Neuronal stem cell (in vitro differentiated cells): ENCODE measurements around the gene ADCY2.

Experiments
- DNase-seq: peaks from one replicate; pipeline ENCODE4 v3.0.0-alpha.2; 2013; ENCODE audit warnings: low spot score
- H2AFZ ChIP-seq: one replicate; pipeline ENCODE4 v1.6.1; 2013; ENCODE audit warnings: mild to moderate bottlenecking, low read length, inconsistent platforms
- H2AK5ac ChIP-seq: 2 replicates; pipeline ENCODE4 v1.6.1; 2013; ENCODE audit warnings: low read depth, mild to moderate bottlenecking, inconsistent platforms, low read length, moderate library complexity, mixed read lengths
- H2BK120ac ChIP-seq: 2 replicates; pipeline ENCODE4 v1.6.1; 2013; ENCODE audit warnings: low read depth, mild to moderate bottlenecking, inconsistent platforms, low read length, moderate library complexity, mixed read lengths
- H2BK12ac ChIP-seq: one replicate; pipeline ENCODE4 v1.6.1; 2013; ENCODE audit warnings: low read length, inconsistent platforms
- H2BK15ac ChIP-seq: 2 replicates; pipeline ENCODE4 v1.6.1; 2013; ENCODE audit warnings: mild to moderate bottlenecking, low read length, inconsistent platforms, mixed read lengths
- H2BK5ac ChIP-seq: one replicate; pipeline ENCODE4 v1.6.1; 2013; ENCODE audit warnings: inconsistent platforms, mild to moderate bottlenecking, low read length, moderate library complexity
- H3K14ac ChIP-seq: one replicate; pipeline ENCODE4 v1.6.1; 2013; ENCODE audit warnings: low read length, inconsistent platforms
- H3K18ac ChIP-seq: 2 replicates; pipeline ENCODE4 v1.6.1; 2013; ENCODE audit warnings: low read length, inconsistent platforms
- H3K23ac ChIP-seq: 2 replicates; pipeline ENCODE4 v1.6.1; 2013; ENCODE audit warnings: low read depth, mild to moderate bottlenecking, mixed read lengths, low read length, inconsistent platforms; ENCODE audit not compliant: poor library complexity
- H3K27ac ChIP-seq: replicated peaks from 3 replicates; pipeline ENCODE4 v1.5.1; 2013; ENCODE audit warnings: low read length, inconsistent platforms
- H3K27me3 ChIP-seq, 3 experiments: 2 replicates each; pipeline ENCODE4 v1.6.1; 2013; ENCODE audit warnings: low read length in 3 of 3, mild to moderate bottlenecking in 2 of 3, inconsistent platforms in 1 of 3, low read depth in 1 of 3, mixed read lengths in 1 of 3, moderate library complexity in 1 of 3; ENCODE audit not compliant: control insufficient read depth in 3 of 3, insufficient read depth in 3 of 3
- H3K36me3 ChIP-seq, 2 donors: replicated peaks in 1 of 2; 2 replicates each; pipeline ENCODE4 v1.6.1; 2013; ENCODE audit warnings: low read length in 2 of 2; ENCODE audit not compliant: control insufficient read depth in 2 of 2, insufficient read depth in 2 of 2
- H3K4ac ChIP-seq: 2 replicates; pipeline ENCODE4 v1.6.1; 2013; ENCODE audit warnings: inconsistent platforms, mild to moderate bottlenecking, low read length, moderate library complexity
- H3K4me1 ChIP-seq, 2 donors: 1 replicate in 1 of 2; 2 replicates in 1 of 2; pipeline ENCODE4 v1.6.1; 2013; ENCODE audit warnings: low read length in 2 of 2, low read depth in 1 of 2; ENCODE audit not compliant: control insufficient read depth in 2 of 2, insufficient read depth in 1 of 2
- H3K4me2 ChIP-seq: one replicate; pipeline ENCODE4 v1.6.1; 2013; ENCODE audit warnings: mild to moderate bottlenecking, low read length, inconsistent platforms; ENCODE audit not compliant: insufficient read depth, poor library complexity, severe bottlenecking
- H3K4me3 ChIP-seq, 2 donors: 2 replicates each; pipeline ENCODE4 v1.5.1; 2013; ENCODE audit warnings: low read length in 2 of 2, mild to moderate bottlenecking in 2 of 2, inconsistent platforms in 1 of 2, moderate library complexity in 1 of 2
- H3K79me1 ChIP-seq: one replicate; pipeline ENCODE4 v1.6.1; 2013; ENCODE audit warnings: low read depth, mild to moderate bottlenecking, inconsistent platforms, low read length, moderate library complexity
- H3K9ac ChIP-seq: one replicate; pipeline ENCODE4 v1.6.1; 2013; ENCODE audit warnings: mild to moderate bottlenecking, low read depth, low read length, inconsistent platforms; ENCODE audit not compliant: poor library complexity
- H3K9me3 ChIP-seq, 2 donors: replicated peaks in 1 of 2; 2 replicates each; pipeline versions ENCODE3 to v1.6.1; 2013; ENCODE audit warnings: low read length in 2 of 2, mild to moderate bottlenecking in 2 of 2, inconsistent platforms in 1 of 2, low read depth in 1 of 2, mixed read lengths in 1 of 2, moderate library complexity in 1 of 2; ENCODE audit not compliant: control insufficient read depth in 2 of 2, insufficient read depth in 1 of 2
- H4K8ac ChIP-seq: one replicate; pipeline ENCODE4 v1.6.1; 2013; ENCODE audit warnings: low read depth, mild to moderate bottlenecking, inconsistent platforms, low read length, moderate library complexity
- H4K91ac ChIP-seq: one replicate; pipeline ENCODE4 v1.6.1; 2013; ENCODE audit warnings: low read length, low read depth, mild to moderate bottlenecking, inconsistent platforms; ENCODE audit not compliant: poor library complexity
- WGBS, 2 donors: extraction: QIAGEN DNeasy Blood & Tissue Kit; methylation state at CpG; one replicate each; pipeline ENCODE4 v1.1.7; 2013; ENCODE audit warnings: missing lambda C conversion rate in 2 of 2, mixed read lengths in 1 of 2; ENCODE audit not compliant: insufficient read length in 2 of 2, insufficient replicate concordance in 1 of 2; ENCODE audit errors: extremely low coverage in 2 of 2; 5-methylcytosine and 5-hydroxymethylcytosine counted together

The ADCY2 gene

DNA sequence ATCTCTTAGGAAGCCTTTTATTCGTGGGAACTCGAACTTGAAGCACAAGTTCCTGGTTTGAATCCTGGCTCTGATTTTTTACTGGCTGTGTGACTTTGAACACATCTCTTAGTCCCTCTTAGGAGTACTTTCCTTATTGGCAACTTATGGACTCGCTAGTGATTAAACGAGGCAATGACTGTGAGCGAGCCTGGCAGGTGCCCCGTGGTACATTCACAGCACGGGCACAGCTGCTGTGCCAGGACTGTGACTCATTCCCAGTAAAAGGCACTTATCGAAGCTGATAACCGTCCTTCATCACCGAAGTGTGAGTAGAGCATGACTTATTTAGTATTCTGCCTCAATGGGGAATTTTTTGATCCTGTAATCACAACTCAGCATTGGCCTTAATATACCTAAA lies 432.3 kb downstream of the ADCY2 start:
- Histone ChIP-seq H2BK5ac (no peak overlapping the region), H3K79me1 (peaks cover 2% of the 10 kb centered on the region)
- no CpG with 5 or more reads among the region's 10 CpGs for WGBS, 2 donors

DNA sequence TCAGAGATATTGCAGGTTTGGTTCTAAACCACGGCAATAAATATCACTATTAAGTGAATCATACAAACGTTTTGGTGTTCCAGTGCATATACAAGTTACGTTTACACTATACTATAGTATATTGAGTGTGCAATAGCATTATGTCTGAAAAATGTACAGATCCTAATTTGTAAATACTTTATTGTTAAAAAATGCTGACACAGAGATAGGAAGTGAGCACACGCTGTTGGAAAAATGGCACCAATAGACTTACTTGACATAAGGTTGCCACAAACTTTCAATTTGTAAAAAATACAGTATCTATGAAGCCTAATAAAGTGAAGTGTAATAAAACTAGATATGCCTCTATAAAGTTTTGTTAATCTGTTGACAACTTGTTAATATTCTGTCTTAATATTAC lies 439.0 kb downstream of the ADCY2 start:
- no peaks in the 10 kb centered on the region for H3K4me1 ChIP-seq
- no peaks in the 10 kb centered on the region for H3K9me3 ChIP-seq
- no peak overlapping the region for H2BK120ac ChIP-seq
- H3K4ac ChIP-seq = no peak overlapping the region
- no peak overlapping the region for H2BK5ac ChIP-seq
- H3K23ac ChIP-seq = no peak overlapping the region
- no peaks in the 10 kb centered on the region for H3K36me3 ChIP-seq
- H4K91ac ChIP-seq = no peak overlapping the region
- no peak overlapping the region for H4K8ac ChIP-seq
- no peak overlapping the region for H2BK15ac ChIP-seq
- no peak for DNase-seq
- no peak overlapping the region for H2AK5ac ChIP-seq
- no peak overlapping the region for H3K27ac ChIP-seq
- no CpG with 5 or more reads among the region's 4 CpGs for WGBS, 2 donors
- no peak overlapping the region for H3K4me2 ChIP-seq
- no peak overlapping the region for H3K14ac ChIP-seq
- H3K27me3 ChIP-seq = no peaks in the 10 kb centered on the region
- no peak overlapping the region for H2AFZ ChIP-seq
- no peaks in the 10 kb centered on the region for H3K79me1 ChIP-seq
- no peak overlapping the region for H3K4me3 ChIP-seq
- no peak overlapping the region for H2BK12ac ChIP-seq
- H3K18ac ChIP-seq = no peak overlapping the region
- H3K9ac ChIP-seq = no peak overlapping the region

More for the DNA sequence above, 432.3 kb downstream of the ADCY2 start:
- H3K9me3 ChIP-seq = no peaks in the 10 kb centered on the region
- no peak overlapping the region for H4K8ac ChIP-seq
- DNase-seq = no peak
- no peak overlapping the region for H3K4me2 ChIP-seq
- H3K27ac ChIP-seq = no peak overlapping the region
- peaks cover 0 to 2% of the 10 kb centered on the region in 2 donors for H3K4me1 ChIP-seq
- H3K4me3 ChIP-seq = no peak overlapping the region
- H3K9ac ChIP-seq = no peak overlapping the region
- no peak overlapping the region for H2BK15ac ChIP-seq
- H2BK120ac ChIP-seq = no peak overlapping the region
- H3K14ac ChIP-seq = no peak overlapping the region
- no peaks in the 10 kb centered on the region for H3K36me3 ChIP-seq
- no peaks in the 10 kb centered on the region for H3K27me3 ChIP-seq
- no peak overlapping the region for H3K4ac ChIP-seq
- H2AK5ac ChIP-seq = no peak overlapping the region
- no peak overlapping the region for H2BK12ac ChIP-seq
- no peak overlapping the region for H3K23ac ChIP-seq
- no peak overlapping the region for H4K91ac ChIP-seq
- H2AFZ ChIP-seq = no peak overlapping the region
- no peak overlapping the region for H3K18ac ChIP-seq

DNA sequence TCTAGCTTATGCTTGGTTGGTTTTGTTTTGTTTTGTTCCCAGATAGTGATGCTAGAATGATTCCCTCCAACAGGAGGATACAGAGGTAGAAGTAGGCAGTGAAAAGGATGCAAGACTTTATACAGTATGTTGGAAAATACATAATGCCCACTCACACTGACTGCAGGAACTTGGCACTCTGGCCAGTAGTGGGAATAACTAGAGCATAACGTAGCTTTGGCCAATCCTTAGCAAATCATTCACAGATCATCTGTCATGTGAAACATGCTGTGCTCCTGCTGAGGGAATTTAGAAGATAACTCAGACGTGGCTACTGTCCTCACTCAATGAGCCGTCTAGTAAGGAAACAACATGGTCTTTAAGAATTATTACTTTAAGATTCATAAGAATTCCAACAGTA lies 441.5 kb downstream of the ADCY2 start:
- no peaks in the 10 kb centered on the region for H3K79me1 ChIP-seq
- WGBS, 2 donors = no CpG with 5 or more reads among the region's 3 CpGs

DNA sequence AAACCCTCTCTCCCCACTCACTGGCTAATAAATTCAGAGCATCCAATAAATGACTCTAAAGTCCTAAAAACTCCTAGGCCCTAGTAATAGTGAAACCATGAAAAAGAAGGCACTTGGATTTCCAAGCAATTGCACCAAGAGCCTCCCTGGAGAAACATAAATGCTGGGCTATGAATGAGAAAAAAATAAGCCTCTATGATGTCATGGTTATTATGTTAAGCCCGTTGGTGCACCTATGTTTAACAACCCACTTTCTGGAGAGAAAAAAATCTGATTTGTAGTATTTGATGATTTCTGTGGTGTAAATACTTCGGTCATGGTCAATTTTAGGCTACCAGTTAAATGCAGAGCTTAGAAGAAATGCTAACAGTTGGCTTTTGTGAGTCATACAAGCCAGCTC lies 446.6 kb downstream of the ADCY2 start:
- Histone ChIP-seq H3K4me1 (peaks cover 0 to 3% of the 10 kb centered on the region in 2 donors), H3K36me3 (no peaks in the 10 kb centered on the region), H3K23ac (no peak overlapping the region), H3K9ac (no peak overlapping the region), H2BK12ac (no peak overlapping the region), H3K27ac (no peak overlapping the region), H4K8ac (no peak overlapping the region), H3K4me3 (no peak overlapping the region), H2BK15ac (no peak overlapping the region), H3K14ac (no peak overlapping the region), H2BK5ac (no peak overlapping the region), H2BK120ac (no peak overlapping the region), H3K27me3 (no peaks in the 10 kb centered on the region), H2AFZ (no peak overlapping the region), H2AK5ac (no peak overlapping the region), H4K91ac (no peak overlapping the region), H3K79me1 (no peaks in the 10 kb centered on the region), H3K4me2 (no peak overlapping the region), H3K18ac (no peak overlapping the region), H3K4ac (no peak overlapping the region), H3K9me3 (no peaks in the 10 kb centered on the region)
- no CpG with 5 or more reads among the region's 2 CpGs for WGBS, 2 donors
- DNase-seq = no peak

More for the DNA sequence above, 441.5 kb downstream of the ADCY2 start:
- H3K27me3 ChIP-seq = no peaks in the 10 kb centered on the region
- no peak overlapping the region for H4K91ac ChIP-seq
- H3K18ac ChIP-seq = no peak overlapping the region
- H2BK12ac ChIP-seq = no peak overlapping the region
- H4K8ac ChIP-seq = no peak overlapping the region
- no peaks in the 10 kb centered on the region for H3K4me1 ChIP-seq
- H3K4me2 ChIP-seq = no peak overlapping the region
- H2BK120ac ChIP-seq = no peak overlapping the region
- H2BK15ac ChIP-seq = no peak overlapping the region
- no peak overlapping the region for H3K4me3 ChIP-seq
- H3K27ac ChIP-seq = no peak overlapping the region
- H3K9me3 ChIP-seq = no peaks in the 10 kb centered on the region
- H3K14ac ChIP-seq = peak overlapping the region; percentile 41
- no peak overlapping the region for H2AK5ac ChIP-seq
- H2AFZ ChIP-seq = no peak overlapping the region
- no peak for DNase-seq
- no peak overlapping the region for H3K9ac ChIP-seq
- no peaks in the 10 kb centered on the region for H3K36me3 ChIP-seq
- no peak overlapping the region for H2BK5ac ChIP-seq
- H3K23ac ChIP-seq = no peak overlapping the region
- H3K4ac ChIP-seq = no peak overlapping the region
